K562 (cell line): ENCODE measurements around the gene LTBP1. TPM values are rescaled to one million over a fixed set of nuclear protein-coding genes. Genes with fewer than 3 reads are reported as not detected.

ENCODE experiments used
- ATAC-seq: fragments of 200-7000 bp; cut with Tn5 transposase; 3 replicates; pipeline ENCODE4 v1.9.1; 2020; ENCODE audit warnings: moderate library complexity
- BruUV-seq: library from RNA; stranded (reverse); fragments of 400-500 nt; replicated peaks from 2 replicates; lab custom pipeline; 2021; lab: Mats Ljungman, UMichigan
- CTCF ChIA-PET: fragments of 300-600 bp; formaldehyde crosslinking; extraction: SDS; loops from one replicate; lab custom pipeline; 2021; ENCODE audit warnings: low intra/inter-chr PET ratio; lab: Yijun Ruan, JAX
- POLR2A ChIA-PET: fragments of 300-600, 350-650 bp; sonication (Branson Sonifier 250); formaldehyde crosslinking; extraction: SDS; loops from one replicate; lab custom pipeline; 2021; ENCODE audit warnings: antibody characterized with exemption, inconsistent platforms; lab: Yijun Ruan, JAX
- DNase-seq, 4 experiments: peaks; one replicate each; pipeline versions ENCODE4 v3.0.0 to v3.0.0-alpha.2; 2011 to 2018; ENCODE audit warnings: low spot score in 3 of 4, mixed read lengths in 3 of 4; ENCODE audit errors: extremely low read depth in 1 of 4
- FAIRE-seq: peaks from 2 replicates; lab custom pipeline; 2011; peaks lifted over from hg19 to GRCh38; lab: Jason Lieb, UNC
- H2AFZ ChIP-seq: 2 replicates; pipeline ENCODE4 v1.6.0; 2011; ENCODE audit warnings: low read depth, low read length, control low read depth, inconsistent platforms
- H3K27ac ChIP-seq: fragments of 200-600 bp; 3 replicates; pipeline ENCODE4 v1.8.0; 2011; ENCODE audit warnings: low read depth, mild to moderate bottlenecking, control low read depth, inconsistent platforms, low read length, moderate library complexity, mixed read lengths; ENCODE audit errors: extremely low read depth
- H3K27me3 ChIP-seq, 2 experiments: fragments of 300-600 bp in 1 of 2; 2 replicates in 1 of 2; 3 replicates in 1 of 2; pipeline versions ENCODE4 v1.6.0 to v1.8.0; 2011; ENCODE audit warnings: inconsistent platforms in 2 of 2, low read length in 2 of 2, mild to moderate bottlenecking in 1 of 2, mixed read lengths in 1 of 2, moderate library complexity in 1 of 2; ENCODE audit not compliant: control insufficient read depth in 2 of 2, insufficient read depth in 2 of 2
- H3K36me3 ChIP-seq: fragments of 300-600 bp; 3 replicates; pipeline ENCODE4 v1.8.0; 2011; ENCODE audit warnings: mild to moderate bottlenecking, low read length, inconsistent platforms; ENCODE audit not compliant: control insufficient read depth, insufficient read depth
- H3K4me1 ChIP-seq, 2 experiments: fragments of 200-600 bp in 1 of 2; replicated peaks in 1 of 2; 2 replicates in 1 of 2; 3 replicates in 1 of 2; pipeline versions ENCODE4 v1.5.1 to v1.8.0; 2011; ENCODE audit warnings: inconsistent platforms in 2 of 2, low read length in 2 of 2, mild to moderate bottlenecking in 1 of 2, mixed read lengths in 1 of 2, moderate library complexity in 1 of 2; ENCODE audit not compliant: control insufficient read depth in 2 of 2, insufficient read depth in 2 of 2
- H3K4me2 ChIP-seq: 2 replicates; pipeline ENCODE4 v1.6.1; 2011; ENCODE audit warnings: low read length, control low read depth, inconsistent platforms, mixed read lengths; ENCODE audit not compliant: insufficient read depth
- H3K4me3 ChIP-seq: fragments of 200-600 bp; sonication (generic), shearing (Covaris generic); 2 replicates; pipeline ENCODE4 v1.5.1; 2016; ENCODE audit warnings: control low read depth, inconsistent platforms
- H3K79me2 ChIP-seq: fragments of 200-600 bp; 3 replicates; pipeline ENCODE4 v1.8.0; 2011; ENCODE audit warnings: low read length, inconsistent platforms; ENCODE audit not compliant: control insufficient read depth, insufficient read depth
- H3K9ac ChIP-seq, 2 experiments: 2 replicates each; pipeline versions ENCODE4 v1.6.0 to v1.6.1; 2011; ENCODE audit warnings: low read depth in 2 of 2, low read length in 2 of 2, control low read depth in 1 of 2, inconsistent platforms in 1 of 2, mild to moderate bottlenecking in 1 of 2, mixed read lengths in 1 of 2; ENCODE audit not compliant: insufficient read depth in 1 of 2
- H3K9me1 ChIP-seq: one replicate; pipeline ENCODE4 v1.6.0; 2011; ENCODE audit warnings: inconsistent platforms, mild to moderate bottlenecking, low read length, moderate library complexity; ENCODE audit not compliant: control insufficient read depth, insufficient read depth
- H3K9me3 ChIP-seq: replicated peaks from 2 replicates; pipeline ENCODE4 v1.5.1; 2011; ENCODE audit warnings: low read depth, low read length, inconsistent platforms; ENCODE audit not compliant: control insufficient read depth, insufficient read depth
- H4K20me1 ChIP-seq: replicated peaks from 2 replicates; pipeline ENCODE4 v1.6.1; 2011; ENCODE audit warnings: low read length, inconsistent platforms, mixed read lengths; ENCODE audit not compliant: control insufficient read depth, insufficient read depth
- FOXA3 ChIP-seq, 2 experiments: fragments of 450-650 bp in 1 of 2; sonication (generic) in 1 of 2; formaldehyde crosslinking; IDR thresholded peaks in 1 of 2; conservative IDR thresholded peaks in 1 of 2; 2 replicates each; pipeline versions ENCODE4 v1.4.0 to v1.8.0; 2020 to 2022; ENCODE audit warnings: mild to moderate bottlenecking in 2 of 2, missing genetic modification reagents in 1 of 2
- MEF2D ChIP-seq: conservative IDR thresholded peaks from 2 replicates; pipeline ENCODE4 v1.6.1; 2016; ENCODE audit warnings: low read depth, missing genetic modification characterization, missing compliant biosample characterization
- RB1 ChIP-seq: fragments of 450-650 bp; IDR thresholded peaks from 2 replicates; pipeline ENCODE4 v1.6.1; 2017; ENCODE audit warnings: low read depth, mild to moderate bottlenecking
- SIN3B ChIP-seq: fragments of 450-650 bp; IDR thresholded peaks from 2 replicates; pipeline ENCODE4 v1.6.1; 2017; ENCODE audit warnings: low read depth, mild to moderate bottlenecking, moderate library complexity
- SPI1 ChIP-seq: IDR thresholded peaks from 2 replicates; pipeline ENCODE4 v1.6.1; 2011; ENCODE audit warnings: low read depth, low read length, control low read depth, borderline replicate concordance
- ZNF143 ChIP-seq: sonication (generic); formaldehyde crosslinking; IDR thresholded peaks from 2 replicates; pipeline ENCODE4 v1.9.0; 2022; ENCODE audit warnings: mild to moderate bottlenecking, missing genetic modification reagents
- WGBS: fragments of 100-300 bp; shearing (Covaris generic); methylation state at CpG from one replicate; pipeline ENCODE4 v1.1.6; 2016; ENCODE audit warnings: low coverage, mixed read lengths; ENCODE audit not compliant: insufficient coverage; ENCODE audit errors: missing lambda C conversion rate; 5-methylcytosine and 5-hydroxymethylcytosine counted together
- in situ Hi-C: fragments of 300-500 bp; cut with MboI; formaldehyde crosslinking; loops from 4 replicates; pipeline ENCODE4 v1.15.0; 2018; ENCODE audit warnings: inconsistent platforms, mixed read lengths
- intact Hi-C: fragments of 100-400 bp; cut with micrococcal nuclease; formaldehyde crosslinking; loops from 2 replicates; pipeline ENCODE4 v1.14.2; 2022
- polyA plus RNA-seq, 8 experiments: library from polyadenylated mRNA; depleted of rRNA in 4 of 8; stranded (reverse) in 5 of 8; unstranded in 3 of 8; fragments of >200 nt; fragmentation: Nextera tagmentation in 2 of 8; fragmentation: Illumina TruSeq in 1 of 8; extraction: Ambion mirVana in 2 of 8; extraction: Trizol in 1 of 8; gene quantifications; 2 replicates each; pipeline versions ENCODE4 v1.2.1 to v1.2.3, GENCODE V29; 2011 to 2014; ENCODE audit warnings: inconsistent platforms in 1 of 8, missing spikeins in 1 of 8
- total RNA-seq, 7 experiments: library from RNA; depleted of rRNA in 6 of 7; stranded (reverse); fragments of >200 nt in 6 of 7; fragmentation: Illumina TruSeq in 2 of 7; extraction: Trizol in 2 of 7; gene quantifications; 2 replicates each; pipeline versions ENCODE4 v1.2.1 to v1.2.3, GENCODE V29; 2011 to 2021; ENCODE audit warnings: low replicate concordance in 1 of 7
- TF ChIP-seq, protein P1 (sequence below): fragments of 250-450 bp; sonication (Bioruptor Pico); IDR thresholded peaks from 2 replicates; pipeline ENCODE4 v1.4.0; 2020; ENCODE audit warnings: mild to moderate bottlenecking

LTBP1 gene
- total and polyA plus RNA-seq, 9 of the 15 experiments (the other 6 are each of a cell fraction or from before 2014, with no cell fraction given), result 3.6 to 16.4 (median 8.5) TPM

DNA sequence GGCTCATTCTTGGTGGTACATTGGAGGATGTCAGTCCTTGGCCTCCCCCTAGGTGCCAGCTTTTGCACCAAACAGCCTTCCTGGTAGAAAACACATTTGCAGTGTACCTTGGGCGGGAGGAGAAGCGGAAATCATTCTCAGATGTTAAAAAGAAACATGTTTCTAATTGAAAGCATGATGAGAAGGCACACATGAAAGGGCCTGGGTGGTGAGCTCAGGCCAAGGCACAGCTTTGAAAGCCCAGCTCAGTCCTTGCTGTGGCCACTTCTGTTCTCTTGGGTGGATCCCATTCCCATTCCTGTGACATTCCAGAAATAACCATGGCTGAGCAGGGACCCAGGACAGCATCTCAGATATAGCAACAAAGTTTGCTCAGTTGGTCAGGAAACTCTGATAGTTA lies 71.5 kb downstream of the LTBP1 start:
- no peak for ATAC-seq
- FAIRE-seq, result no peak
- Histone ChIP-seq H3K9me3 (no peaks in the 10 kb centered on the region), H3K9me1 (no peaks in the 10 kb centered on the region), H3K4me3 (no peak overlapping the region), H2AFZ (no peak overlapping the region), H3K4me1 (peaks cover 10 to 32% of the 10 kb centered on the region in 2 experiments; a peak in 3 of 5 replicates), H3K27me3 (no peaks in the 10 kb centered on the region), H3K9ac (no peak overlapping the region), H3K27ac (no peak overlapping the region), H3K36me3 (no peaks in the 10 kb centered on the region), H3K4me2 (no peak overlapping the region), H4K20me1 (no peaks in the 10 kb centered on the region), H3K79me2 (no peaks in the 10 kb centered on the region; the same call in 2 of the 3 replicates)
- no peak for DNase-seq
- no TSS peak for BruUV-seq
- TF ChIP-seq SPI1 (no peak), ZNF143 (CRISPR knock-in tag) (no peak), FOXA3 (CRISPR knock-in tag; conservative IDR thresholded peaks at IDR 0.05 in 1 of 2, IDR thresholded peaks at IDR 0.05 in 1 of 2) (no peak), SIN3B (no peak), RB1 (no peak), MEF2D (no peak)
- TF ChIP-seq, protein P1, sequence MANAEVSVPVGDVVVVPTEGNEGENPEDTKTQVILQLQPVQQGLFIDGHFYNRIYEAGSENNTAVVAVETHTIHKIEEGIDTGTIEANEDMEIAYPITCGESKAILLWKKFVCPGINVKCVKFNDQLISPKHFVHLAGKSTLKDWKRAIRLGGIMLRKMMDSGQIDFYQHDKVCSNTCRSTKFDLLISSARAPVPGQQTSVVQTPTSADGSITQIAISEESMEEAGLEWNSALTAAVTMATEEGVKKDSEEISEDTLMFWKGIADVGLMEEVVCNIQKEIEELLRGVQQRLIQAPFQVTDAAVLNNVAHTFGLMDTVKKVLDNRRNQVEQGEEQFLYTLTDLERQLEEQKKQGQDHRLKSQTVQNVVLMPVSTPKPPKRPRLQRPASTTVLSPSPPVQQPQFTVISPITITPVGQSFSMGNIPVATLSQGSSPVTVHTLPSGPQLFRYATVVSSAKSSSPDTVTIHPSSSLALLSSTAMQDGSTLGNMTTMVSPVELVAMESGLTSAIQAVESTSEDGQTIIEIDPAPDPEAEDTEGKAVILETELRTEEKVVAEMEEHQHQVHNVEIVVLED, result no peak
- intact Hi-C loops (no loop called here), in situ Hi-C loops (no loop called here)
- 79% methylated on average over 2 of the region's 2 CpGs for WGBS
- ChIA-PET POLR2A (interaction anchor here (1.0 to 1.4 kb wide), 2 partner anchors 10 to 45 kb away, joined by 3 to 4 read pairs; no protein-coding TSS in a partner anchor), CTCF (no interaction called here)
